Cardiac atrium fibroblast (primary cell): Measurements from ENCODE around the gene TBL1X. TPM values are rescaled to one million over a fixed set of nuclear protein-coding genes. Genes with fewer than 3 reads are reported as not detected.

Experiments used
- total RNA-seq: library from RNA; depleted of rRNA; stranded (reverse); fragments of >200 nt; gene quantifications from 2 replicates; pipeline ENCODE4 v1.2.3, GENCODE V29; 2015

Gene TBL1X
- total RNA-seq, result 9.7 and 11.4 TPM in 2 replicates

DNA sequence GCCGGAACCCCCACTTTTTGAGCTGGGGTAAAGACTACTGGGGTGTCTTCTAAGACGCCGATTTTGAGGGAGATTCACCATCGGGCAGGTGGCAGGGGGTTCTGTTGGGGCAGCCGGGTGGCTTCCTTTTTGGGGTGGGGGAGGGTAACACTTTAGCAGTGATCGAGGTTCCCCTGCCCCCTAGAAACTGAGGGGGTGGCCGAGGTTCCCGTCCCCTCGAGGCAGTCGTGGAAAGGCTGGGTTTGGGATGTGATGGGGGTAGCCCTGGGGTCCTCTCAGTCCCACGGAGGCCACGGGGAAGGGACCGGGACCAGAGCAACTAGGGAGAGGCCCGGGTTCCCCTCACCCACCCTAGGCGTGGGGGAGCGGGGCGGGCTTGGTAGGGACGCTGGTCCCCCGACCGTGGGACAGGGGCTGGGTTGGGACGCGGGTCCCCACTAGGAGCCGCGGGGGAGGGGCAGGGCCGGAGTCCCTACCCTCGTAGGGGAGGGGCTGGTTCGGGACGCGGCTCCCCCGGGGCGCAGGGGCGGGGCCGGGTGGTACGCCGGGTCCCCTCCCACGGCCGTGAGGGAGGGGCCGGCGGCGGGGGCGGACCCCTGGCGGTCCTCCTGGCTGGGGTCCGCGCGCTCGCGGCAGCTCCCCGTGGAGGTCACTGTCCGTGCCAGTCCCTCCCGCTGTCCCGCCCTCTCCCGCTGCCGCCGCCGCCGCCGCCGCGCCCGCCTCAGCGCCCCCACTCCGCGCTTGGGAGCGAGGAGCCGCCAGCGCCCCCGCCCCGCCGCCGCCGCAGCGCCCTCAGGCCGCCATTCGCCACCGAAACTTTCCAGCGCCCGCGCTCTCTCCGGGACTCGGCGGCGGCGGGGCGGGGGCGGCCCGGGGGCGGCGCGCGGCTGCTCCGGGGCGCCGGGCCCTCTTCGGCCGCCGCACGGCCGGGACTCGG lies at the start of gene TBL1X:
Gene TBL1X, plus strand, starts transcription at position 624 of the 937 bp plus-strand sequence. CDS start 188,529 bp downstream, outside the sequence.

DNA sequence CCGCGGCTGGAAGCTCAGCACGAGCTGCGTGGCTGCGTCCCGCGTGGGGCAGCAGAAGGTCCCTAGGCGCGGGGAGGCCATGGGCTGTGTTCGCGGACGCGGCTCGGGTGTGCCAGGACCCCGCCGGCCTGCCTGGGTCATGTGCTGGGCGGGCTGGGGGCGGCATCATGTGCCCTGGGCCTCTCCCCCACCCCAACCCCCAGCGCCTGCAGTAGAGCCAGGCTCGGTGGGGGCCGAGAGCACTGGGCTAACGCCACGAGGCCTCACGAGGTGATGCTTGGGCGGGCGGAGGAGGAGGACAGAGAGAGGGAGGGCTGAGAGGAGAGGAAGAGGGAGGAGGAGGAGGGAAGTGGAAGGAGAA lies 300.9 kb downstream of the TBL1X start, which contains the start of gene GPR143:
Gene GPR143, minus strand, starts transcription at position 111 of the 361 bp plus-strand sequence. Its CDS starts 30 bp downstream, at position 81.

DNA sequence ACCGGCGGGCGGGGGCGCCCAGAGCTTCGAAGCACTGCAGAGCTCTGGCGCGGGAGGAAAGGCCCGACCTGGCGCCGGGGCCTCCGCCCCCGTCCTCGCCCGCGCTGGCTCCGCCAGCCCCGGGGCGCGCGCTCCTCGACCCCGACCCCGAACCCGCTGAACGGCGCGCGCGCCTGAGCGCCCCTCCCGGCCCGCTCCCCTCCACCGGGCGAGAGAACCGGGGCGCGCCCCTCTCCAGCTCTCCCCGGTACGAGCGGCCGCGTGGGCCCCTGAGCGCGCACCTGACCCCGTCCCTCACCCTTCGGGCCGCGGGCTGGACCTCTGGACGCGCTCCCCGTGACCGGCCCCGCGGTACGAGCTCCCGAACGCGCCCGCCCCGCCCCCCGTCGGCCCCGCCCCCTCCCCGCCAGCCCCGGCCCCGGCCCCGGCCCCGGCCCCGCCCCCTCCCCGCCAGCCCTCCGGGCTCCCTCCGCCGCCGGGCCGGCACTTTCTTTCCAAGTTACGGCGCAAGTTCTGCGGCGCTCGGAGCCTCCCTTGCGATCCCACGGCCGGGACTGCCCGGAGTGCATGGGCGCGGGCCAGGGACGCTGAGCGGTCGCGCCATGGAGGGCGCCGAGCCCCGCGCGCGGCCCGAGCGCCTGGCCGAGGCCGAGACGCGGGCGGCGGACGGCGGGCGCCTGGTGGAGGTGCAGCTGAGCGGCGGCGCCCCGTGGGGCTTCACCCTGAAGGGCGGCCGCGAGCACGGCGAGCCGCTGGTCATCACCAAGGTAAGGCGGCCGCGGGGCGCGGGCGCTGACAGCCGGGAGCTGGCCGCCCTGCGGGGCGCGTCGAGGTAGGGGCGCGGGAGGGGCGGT lies 321.3 kb downstream of the TBL1X start, which contains the start of gene SHROOM2:
Gene SHROOM2, plus strand, starts transcription at position 486 of the 854 bp plus-strand sequence. Its CDS starts 117 bp downstream, at position 603.

